Right lobe of liver (tissue), 4 donors: ENCODE results near the gene WDFY3.

Source experiments
- POLR2A ChIP-seq: fragments of 450-650 bp; IDR thresholded peaks from one replicate; pipeline ENCODE4 v1.6.1; 2017; ENCODE audit warnings: antibody characterized with exemption, mild to moderate bottlenecking
- TF ChIP-seq, protein P1 (sequence below), 4 donors: fragments of 200-600 bp in 3 of 4; fragments of 450-650 bp in 1 of 4; IDR thresholded peaks; one replicate each; pipeline versions ENCODE4 v1.5.1 to v1.8.0; 2016 to 2022; ENCODE audit warnings: antibody characterized with exemption in 4 of 4, mild to moderate bottlenecking in 2 of 4
- donor health status: DM: no; HTN: no; CAD: no.
- donor health status: DM: no; HTN: no; CAD: no.
- donor health status: DM: no; HTN: yes; CAD: no.

DNA sequence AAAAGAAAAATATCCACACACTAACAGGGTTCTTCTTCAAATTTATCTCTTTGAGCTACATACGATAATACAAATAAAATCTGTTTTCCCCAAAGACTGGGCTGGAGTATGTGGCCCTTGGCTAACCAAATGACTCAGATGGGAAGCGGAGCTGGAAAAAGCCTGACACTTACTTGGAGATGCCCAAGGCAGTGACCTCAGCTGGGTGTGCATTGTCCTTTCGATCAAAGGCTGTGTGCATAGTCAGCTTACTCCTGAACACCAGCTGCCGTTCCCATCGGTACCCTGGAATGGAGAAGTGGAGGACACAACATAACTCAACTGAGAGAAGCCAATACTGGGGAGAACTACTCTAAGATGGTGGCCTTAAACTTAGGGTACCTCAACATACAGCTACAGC, 288.5 kb downstream of the WDFY3 start:
- TF ChIP-seq, protein P1, sequence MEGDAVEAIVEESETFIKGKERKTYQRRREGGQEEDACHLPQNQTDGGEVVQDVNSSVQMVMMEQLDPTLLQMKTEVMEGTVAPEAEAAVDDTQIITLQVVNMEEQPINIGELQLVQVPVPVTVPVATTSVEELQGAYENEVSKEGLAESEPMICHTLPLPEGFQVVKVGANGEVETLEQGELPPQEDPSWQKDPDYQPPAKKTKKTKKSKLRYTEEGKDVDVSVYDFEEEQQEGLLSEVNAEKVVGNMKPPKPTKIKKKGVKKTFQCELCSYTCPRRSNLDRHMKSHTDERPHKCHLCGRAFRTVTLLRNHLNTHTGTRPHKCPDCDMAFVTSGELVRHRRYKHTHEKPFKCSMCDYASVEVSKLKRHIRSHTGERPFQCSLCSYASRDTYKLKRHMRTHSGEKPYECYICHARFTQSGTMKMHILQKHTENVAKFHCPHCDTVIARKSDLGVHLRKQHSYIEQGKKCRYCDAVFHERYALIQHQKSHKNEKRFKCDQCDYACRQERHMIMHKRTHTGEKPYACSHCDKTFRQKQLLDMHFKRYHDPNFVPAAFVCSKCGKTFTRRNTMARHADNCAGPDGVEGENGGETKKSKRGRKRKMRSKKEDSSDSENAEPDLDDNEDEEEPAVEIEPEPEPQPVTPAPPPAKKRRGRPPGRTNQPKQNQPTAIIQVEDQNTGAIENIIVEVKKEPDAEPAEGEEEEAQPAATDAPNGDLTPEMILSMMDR (IDR thresholded peaks at IDR 0.05): no peak
- TF ChIP-seq POLR2A: no peak
